Liver (tissue), 9 donors: ENCODE measurements around the gene WAPL. TPM values are rescaled to one million over a fixed set of nuclear protein-coding genes. Genes with fewer than 3 reads are reported as not detected.

Source experiments
- DNase-seq: peaks from one replicate; pipeline ENCODE4 v3.0.0-alpha.2; 2017; ENCODE audit warnings: low spot score
- H3K27ac ChIP-seq, 2 donors: one replicate each; pipeline ENCODE4 v1.7.0; 2013; ENCODE audit warnings: inconsistent platforms in 2 of 2, low read length in 2 of 2, control low read depth in 1 of 2, low read depth in 1 of 2, mild to moderate bottlenecking in 1 of 2
- H3K27me3 ChIP-seq, 4 donors: one replicate each; pipeline versions ENCODE4 v1.6.1 to v1.7.0; 2013; ENCODE audit warnings: low read length in 3 of 4, inconsistent platforms in 1 of 4, mild to moderate bottlenecking in 1 of 4, moderate library complexity in 1 of 4; ENCODE audit not compliant: control insufficient read depth in 4 of 4, insufficient read depth in 4 of 4
- H3K36me3 ChIP-seq, 4 donors: one replicate each; pipeline versions ENCODE4 v1.6.1 to v1.7.0; 2013; ENCODE audit warnings: low read length in 3 of 4, mild to moderate bottlenecking in 3 of 4, low read depth in 1 of 4, moderate library complexity in 1 of 4; ENCODE audit not compliant: control insufficient read depth in 4 of 4, insufficient read depth in 3 of 4
- H3K4me1 ChIP-seq, 4 donors: one replicate each; pipeline versions ENCODE4 v1.6.1 to v1.7.0; 2013; ENCODE audit warnings: low read length in 3 of 4, mild to moderate bottlenecking in 3 of 4, moderate library complexity in 1 of 4; ENCODE audit not compliant: control insufficient read depth in 4 of 4, insufficient read depth in 4 of 4
- H3K4me3 ChIP-seq, 3 donors: one replicate each; pipeline versions ENCODE4 v1.6.1 to v1.7.0; 2013; ENCODE audit warnings: low read length in 3 of 3, control low read depth in 1 of 3, low read depth in 1 of 3, mild to moderate bottlenecking in 1 of 3
- H3K9ac ChIP-seq, 2 donors: one replicate each; pipeline ENCODE4 v1.7.0; 2013; ENCODE audit warnings: low read length in 2 of 2, mild to moderate bottlenecking in 2 of 2, moderate library complexity in 2 of 2, control low read depth in 1 of 2, low read depth in 1 of 2
- H3K9me3 ChIP-seq, 4 donors: one replicate each; pipeline versions ENCODE4 v1.6.1 to v1.7.0; 2013; ENCODE audit warnings: low read length in 3 of 4; ENCODE audit not compliant: control insufficient read depth in 4 of 4
- EGR1 ChIP-seq, 2 donors: IDR thresholded peaks; 2 replicates each; pipeline ENCODE4 v1.6.1; 2016 to 2018; ENCODE audit warnings: antibody characterized with exemption in 2 of 2, low read depth in 2 of 2
- FOXA1 ChIP-seq: IDR thresholded peaks from 2 replicates; pipeline ENCODE4 v1.6.1; 2016; ENCODE audit warnings: antibody characterized with exemption
- GABPA ChIP-seq, 2 donors: IDR thresholded peaks in 1 of 2; conservative IDR thresholded peaks in 1 of 2; 2 replicates each; pipeline ENCODE4 v1.6.1; 2016; ENCODE audit warnings: antibody characterized with exemption in 2 of 2, mild to moderate bottlenecking in 1 of 2, moderate library complexity in 1 of 2
- HNF4A ChIP-seq, 2 donors: conservative IDR thresholded peaks; 2 replicates each; pipeline ENCODE4 v1.6.1; 2016; ENCODE audit warnings: antibody characterized with exemption in 2 of 2, mild to moderate bottlenecking in 2 of 2
- HNF4G ChIP-seq: IDR thresholded peaks from 2 replicates; pipeline ENCODE4 v1.6.1; 2016; ENCODE audit warnings: antibody characterized with exemption
- JUND ChIP-seq, 2 donors: IDR thresholded peaks; 2 replicates each; pipeline ENCODE4 v1.6.1; 2016; ENCODE audit warnings: antibody characterized with exemption in 2 of 2
- NR2F2 ChIP-seq: IDR thresholded peaks from 2 replicates; pipeline ENCODE4 v1.6.1; 2016; ENCODE audit warnings: antibody characterized with exemption
- RXRA ChIP-seq, 2 donors: IDR thresholded peaks; 2 replicates each; pipeline ENCODE4 v1.6.1; 2017 to 2018; ENCODE audit warnings: antibody characterized with exemption in 2 of 2, mild to moderate bottlenecking in 1 of 2
- SP1 ChIP-seq: IDR thresholded peaks from 2 replicates; pipeline ENCODE4 v1.6.1; 2018; ENCODE audit warnings: antibody characterized with exemption, mild to moderate bottlenecking
- TAF1 ChIP-seq: conservative IDR thresholded peaks from 2 replicates; pipeline ENCODE4 v1.6.1; 2016; ENCODE audit warnings: antibody characterized with exemption, mild to moderate bottlenecking
- YY1 ChIP-seq: IDR thresholded peaks from 2 replicates; pipeline ENCODE4 v1.6.1; 2016; ENCODE audit warnings: antibody characterized with exemption, mild to moderate bottlenecking
- WGBS: extraction: QIAGEN DNeasy Blood & Tissue Kit; methylation state at CpG from one replicate; pipeline ENCODE4 v1.1.7; 2013; 5-methylcytosine and 5-hydroxymethylcytosine counted together
- polyA plus RNA-seq, 2 donors: library from polyadenylated mRNA; stranded (reverse) in 1 of 2; unstranded in 1 of 2; fragments of 200-250 nt in 1 of 2; fragments of >200 nt in 1 of 2; fragmentation: Nextera tagmentation in 1 of 2; extraction: Ambion mirVana in 1 of 2; gene quantifications; one replicate each; pipeline versions ENCODE4 v1.2.1 to v1.2.3, GENCODE V29; 2013 to 2015
- total RNA-seq, 2 donors: library from RNA; depleted of rRNA; stranded (reverse); fragments of >200 nt; gene quantifications; one replicate each; pipeline ENCODE4 v1.2.3, GENCODE V29; 2014
- TF ChIP-seq, protein P1 (sequence below): fragments of 150-350 bp; IDR thresholded peaks from 2 replicates; pipeline ENCODE4 v1.5.1; 2017; ENCODE audit warnings: improper control_type of control experiment, low read depth, low read length; ENCODE audit not compliant: missing input control
- TF ChIP-seq, protein P2 (sequence below): IDR thresholded peaks from 2 replicates; pipeline ENCODE4 v1.6.1; 2016; ENCODE audit warnings: antibody characterized with exemption, mild to moderate bottlenecking
- TF ChIP-seq, protein P3 (sequence below): IDR thresholded peaks from 2 replicates; pipeline ENCODE4 v1.6.1; 2016; ENCODE audit warnings: antibody characterized with exemption
- donor health status: healthy.
- donor health status: healthy.
- donor health status: healthy.
- donor health status: healthy.
- donor health status: healthy.

Gene WAPL
- total and polyA plus RNA-seq, 4 donors: 9.7 to 37.9 (median 24.0) TPM

DNA sequence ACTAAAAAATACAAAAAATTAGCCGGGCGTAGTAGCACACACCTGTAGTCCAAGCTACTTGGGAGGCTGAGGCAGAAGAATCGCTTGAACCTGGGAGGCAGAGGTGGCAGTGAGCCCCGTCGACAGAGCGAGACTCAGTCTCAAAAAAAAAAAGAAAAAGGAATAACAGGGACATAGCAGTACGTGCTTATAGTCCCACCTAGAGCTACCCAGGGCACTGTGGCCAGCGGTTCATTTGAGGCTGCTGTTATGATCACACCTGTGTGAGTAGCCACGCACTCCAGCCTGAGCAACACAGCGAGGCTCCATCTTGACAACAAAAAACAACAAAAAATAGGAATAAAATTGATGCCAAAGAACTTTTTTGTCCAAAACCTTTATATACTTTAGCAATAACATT is 17.1 kb downstream of the WAPL start:
- H3K9ac ChIP-seq: no peak overlapping the region
- no peaks in the 10 kb centered on the region for H3K27me3 ChIP-seq
- H3K4me1 ChIP-seq: peaks cover 2 to 14% (median 3%) of the 10 kb centered on the region in 4 donors
- no peak for TF ChIP-seq RXRA (IDR thresholded peaks at IDR 0.05)
- TF ChIP-seq, protein P1, sequence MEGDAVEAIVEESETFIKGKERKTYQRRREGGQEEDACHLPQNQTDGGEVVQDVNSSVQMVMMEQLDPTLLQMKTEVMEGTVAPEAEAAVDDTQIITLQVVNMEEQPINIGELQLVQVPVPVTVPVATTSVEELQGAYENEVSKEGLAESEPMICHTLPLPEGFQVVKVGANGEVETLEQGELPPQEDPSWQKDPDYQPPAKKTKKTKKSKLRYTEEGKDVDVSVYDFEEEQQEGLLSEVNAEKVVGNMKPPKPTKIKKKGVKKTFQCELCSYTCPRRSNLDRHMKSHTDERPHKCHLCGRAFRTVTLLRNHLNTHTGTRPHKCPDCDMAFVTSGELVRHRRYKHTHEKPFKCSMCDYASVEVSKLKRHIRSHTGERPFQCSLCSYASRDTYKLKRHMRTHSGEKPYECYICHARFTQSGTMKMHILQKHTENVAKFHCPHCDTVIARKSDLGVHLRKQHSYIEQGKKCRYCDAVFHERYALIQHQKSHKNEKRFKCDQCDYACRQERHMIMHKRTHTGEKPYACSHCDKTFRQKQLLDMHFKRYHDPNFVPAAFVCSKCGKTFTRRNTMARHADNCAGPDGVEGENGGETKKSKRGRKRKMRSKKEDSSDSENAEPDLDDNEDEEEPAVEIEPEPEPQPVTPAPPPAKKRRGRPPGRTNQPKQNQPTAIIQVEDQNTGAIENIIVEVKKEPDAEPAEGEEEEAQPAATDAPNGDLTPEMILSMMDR: no peak
- no peak for TF ChIP-seq YY1
- no peaks in the 10 kb centered on the region for H3K9me3 ChIP-seq
- WGBS: 97% methylated on average over 10 of the region's 10 CpGs
- no peak overlapping the region for H3K27ac ChIP-seq
- no peak overlapping the region for H3K4me3 ChIP-seq
- peaks cover 2 to 14% (median 9%) of the 10 kb centered on the region in 4 donors for H3K36me3 ChIP-seq
- DNase-seq: no peak

DNA sequence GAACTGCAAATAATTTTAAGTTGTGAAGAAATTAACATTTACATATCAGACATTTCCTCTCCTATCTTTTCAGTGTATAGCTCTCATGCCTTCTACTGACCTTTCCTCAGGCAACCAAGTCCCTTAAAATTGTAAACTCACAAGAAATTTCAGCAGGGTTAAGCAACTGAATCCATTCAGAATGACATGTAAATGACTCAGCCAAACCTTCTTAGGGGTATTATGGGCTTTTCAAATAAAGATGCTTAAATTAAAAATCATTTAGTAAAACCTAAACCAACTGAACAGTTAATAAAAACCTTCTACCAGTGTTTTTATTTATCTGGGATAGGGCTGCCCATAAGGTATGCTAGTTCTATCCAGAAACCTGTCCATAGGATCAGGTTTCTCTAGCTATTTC is 20.7 kb downstream of the WAPL start:
- TF ChIP-seq HNF4G: no peak
- no peak for TF ChIP-seq JUND (IDR thresholded peaks at IDR 0.05)
- no peak for TF ChIP-seq SP1
- TF ChIP-seq EGR1 (IDR thresholded peaks at IDR 0.05; ENCODE audit: low read depth in 2 of 2): no peak
- TF ChIP-seq GABPA (IDR thresholded peaks at IDR 0.05 in 1 of 2, conservative IDR thresholded peaks at IDR 0.05 in 1 of 2): no peak
- no peak for TF ChIP-seq NR2F2
- TF ChIP-seq, protein P1: no peak
- TF ChIP-seq TAF1: no peak
- TF ChIP-seq, protein P2, sequence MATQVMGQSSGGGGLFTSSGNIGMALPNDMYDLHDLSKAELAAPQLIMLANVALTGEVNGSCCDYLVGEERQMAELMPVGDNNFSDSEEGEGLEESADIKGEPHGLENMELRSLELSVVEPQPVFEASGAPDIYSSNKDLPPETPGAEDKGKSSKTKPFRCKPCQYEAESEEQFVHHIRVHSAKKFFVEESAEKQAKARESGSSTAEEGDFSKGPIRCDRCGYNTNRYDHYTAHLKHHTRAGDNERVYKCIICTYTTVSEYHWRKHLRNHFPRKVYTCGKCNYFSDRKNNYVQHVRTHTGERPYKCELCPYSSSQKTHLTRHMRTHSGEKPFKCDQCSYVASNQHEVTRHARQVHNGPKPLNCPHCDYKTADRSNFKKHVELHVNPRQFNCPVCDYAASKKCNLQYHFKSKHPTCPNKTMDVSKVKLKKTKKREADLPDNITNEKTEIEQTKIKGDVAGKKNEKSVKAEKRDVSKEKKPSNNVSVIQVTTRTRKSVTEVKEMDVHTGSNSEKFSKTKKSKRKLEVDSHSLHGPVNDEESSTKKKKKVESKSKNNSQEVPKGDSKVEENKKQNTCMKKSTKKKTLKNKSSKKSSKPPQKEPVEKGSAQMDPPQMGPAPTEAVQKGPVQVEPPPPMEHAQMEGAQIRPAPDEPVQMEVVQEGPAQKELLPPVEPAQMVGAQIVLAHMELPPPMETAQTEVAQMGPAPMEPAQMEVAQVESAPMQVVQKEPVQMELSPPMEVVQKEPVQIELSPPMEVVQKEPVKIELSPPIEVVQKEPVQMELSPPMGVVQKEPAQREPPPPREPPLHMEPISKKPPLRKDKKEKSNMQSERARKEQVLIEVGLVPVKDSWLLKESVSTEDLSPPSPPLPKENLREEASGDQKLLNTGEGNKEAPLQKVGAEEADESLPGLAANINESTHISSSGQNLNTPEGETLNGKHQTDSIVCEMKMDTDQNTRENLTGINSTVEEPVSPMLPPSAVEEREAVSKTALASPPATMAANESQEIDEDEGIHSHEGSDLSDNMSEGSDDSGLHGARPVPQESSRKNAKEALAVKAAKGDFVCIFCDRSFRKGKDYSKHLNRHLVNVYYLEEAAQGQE: no peak
- no peak for TF ChIP-seq HNF4A (conservative IDR thresholded peaks at IDR 0.05)
- no peak for TF ChIP-seq FOXA1
- TF ChIP-seq RXRA (IDR thresholded peaks at IDR 0.05): no peak
- TF ChIP-seq, protein P3, sequence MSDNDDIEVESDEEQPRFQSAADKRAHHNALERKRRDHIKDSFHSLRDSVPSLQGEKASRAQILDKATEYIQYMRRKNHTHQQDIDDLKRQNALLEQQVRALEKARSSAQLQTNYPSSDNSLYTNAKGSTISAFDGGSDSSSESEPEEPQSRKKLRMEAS: no peak

More for the DNA sequence above, 20.7 kb downstream of the WAPL start:
- no peak overlapping the region for H3K9ac ChIP-seq
- no peak overlapping the region for H3K4me3 ChIP-seq
- no peaks in the 10 kb centered on the region for H3K27me3 ChIP-seq
- no peaks in the 10 kb centered on the region for H3K9me3 ChIP-seq
- no peak for DNase-seq
- H3K36me3 ChIP-seq: peaks cover 2 to 17% (median 10%) of the 10 kb centered on the region in 4 donors
- H3K4me1 ChIP-seq: peaks cover 2 to 37% (median 14%) of the 10 kb centered on the region in 4 donors
- H3K27ac ChIP-seq: no peak overlapping the region
